HG03159 (cell line): ENCODE data around the gene TTC9B.
"Not testable (repeated sequence)": the region's sequence is repeated elsewhere in the genome, so short reads cannot be mapped to it uniquely, and the experiment has no call there.

ENCODE experiments used
- ATAC-seq: cut with Tn5 transposase; IDR thresholded peaks from one replicate; pipeline ENCODE4 v1.9.1; 2021; ENCODE audit warnings: mild to moderate bottlenecking, moderate library complexity; ENCODE audit not compliant: unreplicated experiment

Gene TTC9B

GRCh38 chr19:40175820-40176219 is 42.4 kb downstream of the TTC9B start:
- no peak for ATAC-seq

GRCh38 chr19:40174092-40174491 is 44.1 kb downstream of the TTC9B start:
- ATAC-seq = no peak

GRCh38 chr19:40171293-40171692 is 46.9 kb downstream of the TTC9B start:
- ATAC-seq = not testable (repeated sequence)

- not testable (repeated sequence) for ATAC-seq
These were observed 47.7 kb downstream of the TTC9B start for GRCh38 chr19:40170303-40170989.

GRCh38 chr19:40169482-40170302 is 48.5 kb downstream of the TTC9B start:
- ATAC-seq = not testable (repeated sequence)
